A549 (cell line): ENCODE data around the gene DTD2.

Experiments used
- CTCF ChIP-seq: fragments of >200 bp; sonication (Bioruptor Twin); formaldehyde crosslinking; IDR thresholded peaks from 3 replicates; pipeline ENCODE4 v1.5.1; 2016
- EP300 ChIP-seq, 2 experiments: fragments of >200 bp; sonication (Bioruptor Twin); formaldehyde crosslinking; IDR thresholded peaks; 2 replicates in 1 of 2; 3 replicates in 1 of 2; pipeline ENCODE4 v1.6.1; 2016 to 2017
- JUNB ChIP-seq: fragments of >200 bp; sonication (Bioruptor Twin); formaldehyde crosslinking; IDR thresholded peaks from 2 replicates; pipeline ENCODE4 v1.6.1; 2016
- NR3C1 ChIP-seq: fragments of >200 bp; sonication (Bioruptor Twin); formaldehyde crosslinking; IDR thresholded peaks from 3 replicates; pipeline ENCODE4 v1.6.1; 2017
- POLR2A ChIP-seq: IDR thresholded peaks from 2 replicates; pipeline ENCODE4 v1.6.1; 2012; ENCODE audit warnings: mild to moderate bottlenecking, low read length
- RAD21 ChIP-seq, 2 experiments: fragments of >200 bp in 1 of 2; sonication (Bioruptor Twin) in 1 of 2; formaldehyde crosslinking in 1 of 2; IDR thresholded peaks in 1 of 2; conservative IDR thresholded peaks in 1 of 2; 2 replicates in 1 of 2; 3 replicates in 1 of 2; pipeline ENCODE4 v1.6.1; 2012 to 2018; ENCODE audit warnings: inconsistent platforms in 1 of 2
- RCOR1 ChIP-seq: fragments of 150-350 bp; IDR thresholded peaks from 2 replicates; pipeline ENCODE4 v1.6.1; 2014; ENCODE audit warnings: antibody characterized with exemption, low read length, low read depth
- USF2 ChIP-seq: fragments of 450-650 bp; IDR thresholded peaks from 2 replicates; pipeline ENCODE4 v1.6.1; 2014; ENCODE audit warnings: antibody characterized with exemption
- ZFP36 ChIP-seq: fragments of 450-650 bp; IDR thresholded peaks from 2 replicates; pipeline ENCODE4 v1.6.1; 2014; ENCODE audit warnings: borderline replicate concordance; ENCODE audit not compliant: partially characterized antibody

DNA sequence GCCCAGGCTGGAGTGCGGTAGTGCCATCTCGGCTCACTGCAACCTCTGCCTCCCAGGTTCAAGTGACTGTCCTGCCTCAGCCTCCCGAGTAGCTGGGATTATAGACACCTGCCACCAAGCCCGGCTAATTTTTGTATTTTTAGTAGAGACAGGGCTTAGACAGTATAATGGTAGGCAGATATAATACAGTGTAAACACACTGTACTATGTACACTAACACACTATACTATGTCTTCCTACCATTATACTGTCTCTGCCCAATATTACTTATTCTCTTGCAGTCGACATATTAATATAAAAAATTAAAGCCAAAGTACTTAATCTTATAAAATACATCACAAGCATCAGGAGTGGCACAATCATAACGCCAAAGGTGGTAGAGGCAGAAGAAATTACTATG lies 15.0 kb downstream of the DTD2 start:
- TF ChIP-seq EP300 (IDR thresholded peaks at IDR 0.05) (no peak), RCOR1 (no peak), CTCF (no peak), RAD21 (conservative IDR thresholded peaks at IDR 0.05 in 1 of 2, IDR thresholded peaks at IDR 0.05 in 1 of 2) (no peak), USF2 (no peak), JUNB (no peak), POLR2A (no peak), NR3C1 (no peak), ZFP36 (no peak)
